NCI-H748 (cell line): ENCODE measurements around the gene RTCA.
A peak's percentile ranks its signal among the peaks of the same experiment; 100 is the strongest.
"Not testable (repeated sequence)": the region's sequence is repeated elsewhere in the genome, so short reads cannot be mapped to it uniquely, and the experiment has no call there.

ENCODE experiments used
- DNase-seq: peaks from one replicate; lab custom pipeline; 2025; ENCODE audit not compliant: unreplicated experiment; lab: John Stamatoyannopoulos, UW

RTCA gene

GRCh38 chr1:100265931-100266740 is at the start of gene RTCA:
TSS of gene RTCA (plus strand) at chr1:100266216. CDS start at chr1:100266376, 160 bp downstream.
- peak; percentile 95 for DNase-seq

- no peak for DNase-seq
These were observed 48.2 kb upstream of the RTCA start for GRCh38 chr1:100217834-100218233.

- DNase-seq = no peak
These were observed 46.6 kb upstream of the RTCA start for GRCh38 chr1:100219457-100219856.

DNA sequence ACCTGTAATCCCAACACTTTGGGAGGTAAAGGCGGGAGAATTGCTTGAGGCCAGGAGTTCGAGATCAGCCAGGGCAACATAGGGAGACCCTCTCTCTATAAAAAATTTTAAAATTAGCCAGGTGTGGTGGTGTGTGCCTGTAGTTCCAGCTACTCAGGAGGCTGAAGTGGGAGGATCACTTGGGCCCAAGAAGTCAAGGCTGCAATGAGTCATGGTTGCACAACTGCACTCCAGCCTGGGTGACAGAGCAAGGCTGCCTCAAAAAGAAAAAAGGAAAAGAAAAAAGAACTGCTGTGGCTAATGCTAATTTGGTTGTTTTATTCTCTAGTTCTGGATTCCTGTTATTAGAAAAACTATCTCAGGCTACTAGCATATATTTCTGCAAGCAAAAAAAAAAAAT is 46.1 kb upstream of the RTCA start:
- DNase-seq = no peak

DNA sequence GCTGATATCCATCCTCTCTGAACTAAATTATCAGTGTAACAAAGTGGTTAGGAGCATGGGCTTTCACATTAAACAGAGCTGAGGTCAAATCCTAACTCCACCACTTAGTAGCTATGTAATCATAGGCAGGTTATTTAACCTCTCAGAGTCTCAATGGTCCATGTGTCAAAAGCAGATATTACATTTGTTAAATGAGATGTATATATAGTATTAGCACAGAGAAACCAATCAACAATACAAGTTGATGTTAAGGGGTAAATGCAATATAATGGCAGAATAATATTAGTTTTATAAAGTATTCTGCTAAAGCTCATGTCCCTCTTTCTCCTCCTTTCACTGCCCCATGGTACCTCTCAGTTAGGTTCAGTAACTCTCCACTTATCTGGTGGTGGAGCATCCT is 43.6 kb upstream of the RTCA start:
- no peak for DNase-seq

GRCh38 chr1:100229681-100230443 is 36.2 kb upstream of the RTCA start:
- no peak for DNase-seq

GRCh38 chr1:100230765-100231164 is 35.3 kb upstream of the RTCA start:
- DNase-seq = no peak

- no peak for DNase-seq
These were observed 34.3 kb upstream of the RTCA start for GRCh38 chr1:100231721-100232120.

DNA sequence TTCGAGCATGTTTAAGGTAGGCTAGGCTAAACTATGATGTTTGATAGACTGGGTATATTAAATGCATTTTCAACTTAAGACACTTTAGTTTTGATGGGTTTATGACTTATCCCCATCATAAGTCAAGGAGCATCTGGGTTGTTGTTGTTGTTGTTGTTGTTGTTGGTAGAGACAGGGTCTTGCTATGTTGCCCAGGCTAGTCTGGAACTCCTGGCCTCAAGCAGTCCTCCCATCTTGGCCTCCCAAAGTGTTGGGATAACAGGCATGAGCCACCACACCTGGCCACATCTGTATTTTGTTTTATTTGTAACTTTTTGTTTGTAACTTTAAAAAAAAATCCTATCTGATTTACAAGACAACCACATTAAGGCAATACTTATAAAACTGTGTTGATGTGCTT is 33.9 kb upstream of the RTCA start:
- no peak for DNase-seq

GRCh38 chr1:100233566-100233965 is 32.5 kb upstream of the RTCA start:
- DNase-seq = not testable (repeated sequence)

DNA sequence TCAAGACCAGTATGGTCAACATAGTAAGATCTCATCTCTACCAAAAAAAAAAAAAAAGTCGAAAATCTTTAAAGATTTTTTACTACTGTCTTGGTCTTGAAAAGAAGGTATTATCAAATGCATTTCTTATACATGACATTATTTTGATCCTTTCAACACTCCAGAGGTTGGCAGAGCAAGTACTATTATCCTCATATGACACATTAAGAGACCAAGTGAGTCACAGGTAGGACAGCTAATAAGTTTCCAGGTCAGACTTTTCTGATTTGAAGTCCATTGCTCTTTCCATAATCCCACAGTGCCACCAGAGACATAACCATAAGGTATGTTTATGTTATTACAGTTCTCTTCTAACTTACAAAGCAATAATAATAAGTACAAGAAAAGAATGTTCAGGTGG is 31.6 kb upstream of the RTCA start:
- no peak for DNase-seq

DNA sequence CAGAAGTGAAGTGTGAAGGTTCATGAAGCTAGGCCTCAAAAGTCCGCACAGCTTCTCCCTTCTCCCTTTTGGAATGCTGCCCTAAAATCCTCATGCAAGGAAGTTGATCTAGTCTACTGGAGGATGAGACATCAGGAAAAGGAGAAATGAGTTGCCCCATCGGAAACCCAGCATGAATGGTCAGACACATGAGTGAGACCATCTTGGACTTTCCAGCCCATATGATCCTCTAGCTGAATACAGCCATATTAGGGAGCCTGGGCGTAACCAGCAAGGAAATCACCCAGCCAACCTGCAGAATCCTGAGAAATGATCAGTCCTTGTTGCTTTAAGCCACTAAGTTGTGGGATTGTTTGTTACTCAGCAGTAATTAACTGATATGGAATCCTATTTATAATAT is 28.9 kb upstream of the RTCA start:
- no peak for DNase-seq

GRCh38 chr1:100239961-100240360 is 26.1 kb upstream of the RTCA start:
- peak; percentile 39 for DNase-seq

GRCh38 chr1:100240631-100241030 is 25.4 kb upstream of the RTCA start:
- DNase-seq = no peak

DNA sequence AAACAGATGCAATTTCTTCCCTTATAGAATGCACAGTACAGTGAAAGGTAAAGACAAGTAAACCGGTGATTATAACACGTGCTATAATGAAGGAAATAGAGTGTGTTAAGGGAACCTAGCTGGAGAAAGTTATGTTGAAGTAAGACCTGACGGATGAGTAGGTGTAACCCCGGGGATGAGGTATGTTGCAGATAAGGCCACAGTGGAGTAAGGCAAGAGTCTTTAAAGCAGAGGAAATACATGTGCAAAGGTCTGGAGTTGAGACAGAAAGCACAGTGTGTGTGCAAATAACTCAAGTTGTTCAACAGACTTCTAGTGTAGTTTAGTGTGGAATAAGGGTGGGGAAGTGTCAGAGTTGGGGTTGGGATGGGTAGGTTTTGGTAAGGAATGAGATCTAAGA is 19.3 kb upstream of the RTCA start:
- no peak for DNase-seq

GRCh38 chr1:100249155-100249536 is 16.9 kb upstream of the RTCA start:
- peak; percentile 27 for DNase-seq

DNA sequence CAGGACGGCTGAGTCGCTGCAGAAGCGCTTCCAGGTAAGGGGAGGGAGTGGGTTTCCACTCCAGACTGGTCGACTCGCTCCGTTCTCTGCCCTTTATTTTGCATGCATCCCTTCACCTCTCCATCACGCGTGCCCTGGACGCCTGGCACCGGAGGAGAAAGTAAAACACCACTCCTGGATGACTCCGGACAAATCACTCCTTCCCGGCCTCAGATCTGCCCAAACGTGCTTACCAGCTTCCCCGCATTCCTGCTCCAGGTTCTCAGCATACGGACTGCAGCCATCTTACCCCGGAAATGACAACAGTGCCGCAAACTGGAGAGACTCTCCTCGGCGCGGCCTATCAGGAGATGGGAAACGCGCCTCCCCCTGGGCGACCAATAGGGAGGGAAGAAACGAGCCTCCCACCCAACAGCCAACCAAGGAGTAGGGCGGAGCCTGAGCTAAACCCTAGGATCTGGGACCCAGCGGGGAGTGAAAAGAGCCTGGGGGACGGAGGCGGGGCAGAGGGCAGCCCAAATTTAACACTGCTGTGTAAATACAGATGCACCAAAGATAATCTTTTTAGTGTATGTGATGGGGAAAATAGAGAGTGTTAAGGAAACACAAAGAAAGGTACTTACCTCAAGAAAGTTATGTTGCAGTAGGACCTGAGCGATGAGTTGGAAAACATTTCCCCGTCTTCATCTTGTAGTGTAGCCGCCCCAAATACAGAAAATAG is 16.3 kb upstream of the RTCA start, which contains the start of gene DBT:
Gene DBT, minus strand, starts transcription at position 298 of the 721 bp plus-strand sequence. Its CDS starts 14 bp downstream, at position 284.
- DNase-seq = peak; percentile 95

DNA sequence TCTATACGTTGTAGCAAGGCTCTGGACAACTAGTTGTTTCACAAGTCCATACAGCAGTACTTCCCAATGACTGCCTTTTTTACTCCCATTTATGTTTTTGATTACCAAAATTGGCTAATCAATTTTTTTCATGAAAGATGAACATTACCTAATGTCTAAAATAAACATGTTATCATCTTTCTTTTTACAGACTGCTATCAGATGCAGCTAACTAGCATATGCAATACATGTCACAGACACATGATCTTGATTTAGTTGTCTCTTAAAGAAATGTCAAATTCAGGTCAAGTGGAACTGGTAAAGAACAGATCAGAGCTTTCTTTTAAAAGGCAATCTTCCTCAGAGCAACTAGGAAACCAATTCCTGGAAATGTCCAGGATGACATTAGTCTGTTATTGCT is 15.8 kb upstream of the RTCA start:
- no peak for DNase-seq

- no peak for DNase-seq
These were observed 15.2 kb upstream of the RTCA start for GRCh38 chr1:100250807-100251206.

- no peak for DNase-seq
These were observed 13.1 kb upstream of the RTCA start for GRCh38 chr1:100252901-100253300.

DNA sequence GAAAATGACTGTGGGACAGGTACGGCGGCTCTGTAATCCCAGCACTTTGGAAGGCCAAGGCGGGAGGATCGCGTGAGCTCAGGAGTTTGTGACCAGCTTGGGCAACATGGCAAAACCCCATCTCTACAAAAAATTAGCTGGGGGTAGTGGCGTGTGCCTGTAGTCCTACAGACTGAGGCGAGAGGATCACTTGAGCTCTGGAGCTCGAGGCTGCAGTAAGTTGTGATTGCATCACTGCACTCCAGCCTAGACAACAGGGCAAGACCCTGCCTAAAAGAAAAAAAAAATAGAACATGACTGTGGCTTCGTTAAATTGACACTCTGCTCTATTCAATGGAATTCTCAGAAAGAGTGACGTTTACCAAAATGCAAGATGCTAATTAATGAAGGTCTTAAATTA is 12.5 kb upstream of the RTCA start:
- DNase-seq = no peak

GRCh38 chr1:100256273-100256672 is 9.7 kb upstream of the RTCA start:
- DNase-seq = not testable (repeated sequence)
